ENCODE data around the gene HS3ST3A1. TPM values are rescaled to one million over a fixed set of nuclear protein-coding genes. Genes with fewer than 3 reads are reported as not detected.
"Not testable (repeated sequence)": the region's sequence is repeated elsewhere in the genome, so short reads cannot be mapped to it uniquely, and the experiment has no call there.

The HS3ST3A1 gene
- total RNA-seq, 1 donor from 2014 or later: 0.41 TPM

DNA sequence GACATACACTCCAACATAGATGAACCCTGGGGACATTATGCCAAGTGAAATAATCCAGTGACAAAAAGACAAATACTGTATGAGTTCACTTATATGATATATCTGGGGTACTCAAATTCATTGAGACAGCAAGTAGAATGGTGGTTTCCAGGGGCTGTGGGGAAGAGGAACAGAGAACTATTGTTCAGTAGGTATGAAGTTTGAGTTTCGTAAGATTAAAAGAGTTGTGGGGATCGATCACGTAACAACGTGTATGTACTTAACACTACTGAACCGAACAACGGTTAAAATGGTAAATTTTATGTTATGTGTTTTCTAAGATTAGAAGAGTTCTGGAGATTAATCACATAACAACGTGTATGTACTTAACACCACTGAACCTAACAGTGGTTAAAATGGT, 100.8 kb downstream of the HS3ST3A1 start:
- FAIRE-seq (no peak), DNase-seq (ENCODE audit: low spot score in 2 of 2) (no peak)

DNA sequence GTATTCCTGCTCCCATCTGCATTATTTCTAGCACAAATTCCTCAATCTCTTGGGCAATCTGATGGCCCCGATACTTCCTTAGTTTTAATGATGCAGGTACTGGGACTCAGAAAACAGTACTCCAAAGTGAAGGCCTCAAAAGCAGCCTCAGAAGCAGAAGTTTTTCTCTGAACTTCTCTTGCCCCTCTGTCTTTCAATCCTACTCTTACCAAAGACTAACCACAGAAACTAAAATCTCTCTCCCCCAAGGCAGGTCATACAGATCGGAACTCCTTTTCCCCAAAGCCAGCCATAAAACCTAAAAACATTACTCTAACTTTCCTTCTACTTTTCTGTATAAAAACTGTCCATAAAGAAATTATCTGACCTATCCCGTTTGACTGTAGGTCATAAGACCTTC, 103.5 kb downstream of the HS3ST3A1 start:
- FAIRE-seq: no peak
- no peak for DNase-seq (ENCODE audit: low spot score in 2 of 2)

- not testable (repeated sequence) for FAIRE-seq; DNase-seq (ENCODE audit: low spot score in 2 of 2)
Measured at GRCh38 chr17:13496553-13497056, 105.1 kb downstream of the HS3ST3A1 start.

- DNase-seq (ENCODE audit: low spot score in 2 of 2) (no peak), FAIRE-seq (no peak)
Measured at GRCh38 chr17:13495423-13495822, 106.3 kb downstream of the HS3ST3A1 start.

DNA sequence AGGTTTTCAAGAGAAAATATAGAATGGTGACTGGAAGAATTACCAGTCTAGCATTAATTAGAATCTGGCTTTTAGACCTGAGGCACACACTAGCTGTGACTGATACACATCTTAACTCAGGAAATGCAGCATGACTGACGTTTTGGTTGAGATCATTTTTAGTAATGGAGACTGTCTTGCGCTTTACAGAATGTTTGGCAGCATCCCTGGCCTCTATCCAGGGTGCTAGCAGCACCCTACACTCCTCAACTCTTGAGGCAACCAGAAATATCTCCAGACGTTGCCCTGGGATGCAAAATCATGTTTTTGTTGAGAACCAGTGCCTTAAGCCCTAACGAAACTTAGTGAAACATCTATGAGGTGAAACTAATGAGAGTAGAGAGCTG, 109.0 kb downstream of the HS3ST3A1 start:
- no peak for FAIRE-seq
- no peak for DNase-seq (ENCODE audit: low spot score in 2 of 2)

- no peak for DNase-seq (ENCODE audit: low spot score in 2 of 2)
Measured at GRCh38 chr17:13491916-13492736, 109.6 kb downstream of the HS3ST3A1 start.

GRCh38 chr17:13491491-13491890, 110.2 kb downstream of the HS3ST3A1 start:
- DNase-seq (ENCODE audit: low spot score in 2 of 2) (no peak), FAIRE-seq (no peak)

More at GRCh38 chr17:13491916-13492736, 109.6 kb downstream of the HS3ST3A1 start:
- no peak for FAIRE-seq

- DNase-seq (ENCODE audit: low spot score in 2 of 2): no peak
- FAIRE-seq: no peak
Measured at GRCh38 chr17:13490906-13491482, 110.7 kb downstream of the HS3ST3A1 start.

GRCh38 chr17:13490427-13490826, 111.3 kb downstream of the HS3ST3A1 start:
- DNase-seq (ENCODE audit: low spot score in 2 of 2): no peak
- FAIRE-seq: no peak

DNA sequence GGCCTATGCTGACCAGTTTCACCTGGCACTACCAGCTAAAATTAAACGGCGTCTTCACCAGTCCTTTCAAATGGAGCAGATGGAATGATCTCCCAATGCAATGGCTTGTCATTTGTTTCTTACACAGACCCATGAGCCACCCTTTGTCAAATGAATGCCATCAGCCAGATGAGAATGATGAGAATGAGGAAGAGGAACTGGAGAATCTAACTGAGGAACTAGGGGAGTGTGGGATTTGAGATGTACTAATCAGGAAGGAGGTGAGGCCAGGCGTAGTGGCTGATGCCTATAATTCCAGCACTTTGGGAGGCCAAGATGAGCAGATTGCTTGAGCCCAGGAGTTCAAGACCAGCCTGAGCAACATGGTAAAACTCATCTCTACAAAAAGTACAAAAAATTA, 116.4 kb downstream of the HS3ST3A1 start:
- FAIRE-seq (no peak), DNase-seq (ENCODE audit: low spot score in 2 of 2) (no peak)

DNA sequence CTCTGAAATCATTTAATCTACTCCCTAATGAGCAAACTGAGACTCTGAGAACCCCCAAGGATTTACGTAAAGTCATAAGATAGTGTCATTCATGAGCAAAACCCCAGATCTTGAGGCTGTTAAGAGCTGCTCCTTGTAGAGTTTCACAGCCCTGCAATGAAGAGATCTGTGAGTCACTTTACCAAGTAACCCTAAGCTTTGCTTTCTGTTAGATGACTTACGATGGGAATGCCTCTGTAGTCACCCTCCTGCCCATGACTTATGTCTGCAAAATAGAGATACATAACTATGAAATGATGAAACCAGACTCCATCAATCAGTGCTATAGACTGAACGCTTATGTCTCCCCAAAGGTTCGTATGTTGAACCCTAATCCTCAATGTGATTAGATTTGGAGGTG, 117.7 kb downstream of the HS3ST3A1 start:
- no peak for FAIRE-seq
- DNase-seq (ENCODE audit: low spot score in 2 of 2): no peak

GRCh38 chr17:13480877-13481276, 120.9 kb downstream of the HS3ST3A1 start:
- DNase-seq (ENCODE audit: low spot score in 2 of 2) (no peak), FAIRE-seq (no peak)

GRCh38 chr17:13478326-13478830, 123.4 kb downstream of the HS3ST3A1 start:
- no peak for FAIRE-seq
- no peak for DNase-seq (ENCODE audit: low spot score in 2 of 2)

- FAIRE-seq (no peak), DNase-seq (ENCODE audit: low spot score in 2 of 2) (no peak)
Measured at GRCh38 chr17:13477180-13477611, 124.5 kb downstream of the HS3ST3A1 start.

- FAIRE-seq: no peak
- DNase-seq (ENCODE audit: low spot score in 2 of 2): no peak
Measured at GRCh38 chr17:13476720-13477119, 125.0 kb downstream of the HS3ST3A1 start.

DNA sequence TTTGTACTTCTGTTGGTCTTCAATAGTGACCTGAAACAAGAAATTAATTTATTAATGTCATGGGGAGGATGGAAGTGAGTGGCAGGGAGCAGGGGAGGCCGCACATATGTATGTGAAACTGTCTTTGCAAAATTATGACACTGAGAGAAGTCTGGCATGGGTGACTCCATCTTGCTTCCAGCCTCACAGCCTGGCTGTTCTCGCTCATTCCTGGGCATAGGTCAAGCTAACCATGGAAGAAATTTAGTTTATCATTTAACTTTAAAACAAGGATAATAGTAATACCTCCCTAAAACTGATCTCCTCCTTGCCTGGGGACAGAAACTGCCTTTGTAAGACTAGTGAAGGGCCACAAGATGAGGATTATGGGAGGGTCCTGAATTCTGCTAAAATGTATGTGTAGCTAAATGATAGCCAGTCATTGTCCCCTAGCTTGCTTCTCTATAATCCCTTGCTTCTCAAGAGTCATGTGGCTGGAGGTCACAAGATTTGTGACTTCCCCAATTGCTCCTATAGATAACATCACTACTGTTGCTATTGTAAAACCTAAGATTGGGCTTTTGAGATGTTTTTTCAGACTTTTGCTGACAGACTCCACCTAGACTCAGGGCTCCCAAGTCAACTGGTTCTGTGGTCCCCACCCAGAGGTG, 126.0 kb downstream of the HS3ST3A1 start:
- DNase-seq (ENCODE audit: low spot score in 2 of 2): no peak
- no peak for FAIRE-seq

DNA sequence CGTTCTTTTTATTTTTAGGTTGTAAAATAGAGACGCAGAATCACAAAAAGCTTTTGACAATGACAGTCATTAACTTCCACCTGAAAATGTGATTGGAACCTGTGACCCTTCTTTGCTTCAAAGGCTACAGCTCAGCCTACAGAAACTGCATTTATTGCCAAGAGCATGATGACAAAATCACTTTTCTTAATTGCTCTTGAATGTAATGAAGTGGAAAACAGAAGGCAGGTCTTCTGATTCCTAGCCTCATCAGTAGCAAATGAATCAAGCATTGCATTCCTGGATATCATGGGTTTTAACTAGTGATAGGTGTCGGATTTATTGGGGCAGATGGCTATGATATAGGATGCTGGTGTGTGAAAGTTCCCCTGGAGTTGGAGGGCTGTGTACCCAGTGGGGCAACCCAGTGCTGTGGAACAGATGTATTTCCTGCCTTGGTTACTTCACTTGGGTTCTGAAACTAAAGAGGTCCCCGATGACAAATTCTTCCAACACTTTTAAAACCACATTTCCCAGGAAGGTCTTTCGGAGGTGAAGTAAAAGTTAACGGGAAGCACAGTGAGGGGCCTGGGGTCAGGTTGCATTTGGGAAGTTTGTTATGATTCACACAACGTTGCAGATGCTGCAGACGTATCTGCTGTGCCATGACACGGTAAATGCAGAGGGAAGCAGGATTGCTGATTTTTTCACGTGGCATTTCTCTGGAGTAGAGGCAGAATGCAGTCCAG, 127.5 kb downstream of the HS3ST3A1 start:
- DNase-seq (ENCODE audit: low spot score in 2 of 2) (no peak), FAIRE-seq (no peak)

DNA sequence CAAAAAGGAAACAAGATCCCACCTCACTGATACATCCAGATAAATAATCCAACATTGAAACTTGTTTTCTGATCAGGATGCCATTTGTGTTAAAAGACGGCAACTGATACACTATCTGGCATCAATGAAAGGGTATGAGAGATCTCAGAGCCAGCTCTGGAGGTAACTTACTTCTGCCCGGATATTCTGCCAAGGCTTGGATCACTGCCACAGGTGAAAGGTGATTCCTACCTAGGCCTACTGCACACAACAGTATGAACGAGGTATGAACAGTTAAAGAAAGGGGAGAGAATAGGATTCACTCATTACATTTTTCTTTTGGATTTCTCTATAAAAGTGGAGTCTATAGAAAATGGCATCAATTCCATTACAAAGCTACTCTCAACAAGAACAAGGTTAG, 136.1 kb downstream of the HS3ST3A1 start:
- FAIRE-seq (no peak), DNase-seq (ENCODE audit: low spot score in 2 of 2) (no peak)

DNA sequence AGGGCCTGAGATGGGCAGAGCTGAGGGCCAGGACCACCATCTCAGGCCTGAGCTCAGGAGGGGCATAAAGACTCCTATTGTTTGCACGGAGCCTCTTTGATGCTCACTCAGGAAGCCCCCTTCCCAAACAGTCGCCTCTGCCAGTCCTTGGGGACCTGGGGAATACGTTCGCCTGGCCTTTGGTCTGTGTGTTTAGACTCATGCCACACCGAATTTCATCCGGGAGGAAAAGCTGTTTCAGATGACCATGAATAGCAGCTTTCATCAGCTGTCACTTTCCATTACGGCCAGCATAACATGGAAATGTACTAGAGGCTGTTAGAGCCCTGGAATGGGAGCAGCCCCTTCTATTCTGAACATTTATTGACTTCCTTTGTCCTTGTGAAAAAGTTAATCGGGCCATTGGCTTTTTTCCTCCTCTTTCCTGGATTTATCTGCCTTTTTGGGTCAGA, 139.0 kb downstream of the HS3ST3A1 start:
- FAIRE-seq: no peak

DNA sequence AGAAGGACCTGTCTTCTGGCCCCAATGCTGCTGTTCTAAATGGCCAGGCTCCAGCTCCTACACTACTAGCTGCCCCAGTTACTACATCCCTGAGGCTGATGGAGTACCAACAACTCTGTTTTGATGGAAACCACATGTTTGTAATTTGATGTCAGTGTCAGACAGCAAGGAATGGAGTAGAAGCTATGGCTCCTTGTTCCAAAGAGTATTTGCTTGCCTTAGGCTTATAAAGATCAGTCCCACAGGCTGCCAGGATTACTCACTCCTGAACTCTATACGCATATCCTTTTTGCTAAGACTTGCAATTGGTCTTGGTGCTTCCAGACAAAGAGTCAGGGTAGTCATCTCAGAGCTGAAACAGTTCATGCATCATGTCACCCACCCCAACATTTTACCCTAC, 139.6 kb downstream of the HS3ST3A1 start:
- DNase-seq (ENCODE audit: low spot score in 2 of 2): no peak
- FAIRE-seq: no peak

More for the DNA sequence above, 139.0 kb downstream of the HS3ST3A1 start:
- no peak for DNase-seq (ENCODE audit: low spot score in 2 of 2)
